Psoas muscle (tissue), 8 donors: ENCODE results near the gene FBXW9. TPM values are rescaled to one million over a fixed set of nuclear protein-coding genes. Genes with fewer than 3 reads are reported as not detected.

ENCODE experiments used
- ATAC-seq, 4 donors: fragments of 200-7000 bp; cut with Tn5 transposase; one replicate each; pipeline ENCODE4 v1.9.1; 2020; ENCODE audit warnings: moderate library complexity in 3 of 4, mild to moderate bottlenecking in 2 of 4
- DNase-seq, 2 donors: peaks; one replicate each; pipeline ENCODE4 v3.0.0-alpha.2; 2020
- H3K27ac ChIP-seq: fragments of 200-600 bp; one replicate; pipeline ENCODE4 v1.8.0; 2022
- H3K27me3 ChIP-seq, 3 donors: fragments of 200-600 bp in 1 of 3; one replicate each; pipeline versions ENCODE4 v1.6.1 to v1.8.0; 2013 to 2022; ENCODE audit warnings: low read length in 2 of 3, mild to moderate bottlenecking in 2 of 3, moderate library complexity in 1 of 3; ENCODE audit not compliant: insufficient read depth in 3 of 3
- H3K36me3 ChIP-seq, 2 donors: fragments of 200-600 bp in 1 of 2; one replicate each; pipeline versions ENCODE4 v1.6.1 to v1.8.0; 2013 to 2022; ENCODE audit warnings: low read depth in 1 of 2, mild to moderate bottlenecking in 1 of 2, moderate library complexity in 1 of 2; ENCODE audit not compliant: insufficient read depth in 1 of 2
- H3K4me1 ChIP-seq: fragments of 200-600 bp; one replicate; pipeline ENCODE4 v1.8.0; 2022
- H3K4me3 ChIP-seq: fragments of 200-600 bp; one replicate; pipeline ENCODE4 v1.8.0; 2022; ENCODE audit warnings: mild to moderate bottlenecking
- H3K9me3 ChIP-seq: fragments of 200-600 bp; one replicate; pipeline ENCODE4 v1.8.0; 2022
- WGBS, 3 donors: extraction: QIAGEN DNeasy Blood & Tissue Kit; methylation state at CpG; one replicate each; pipeline versions ENCODE4 v1.1.6 to v1.1.7; 2013; 5-methylcytosine and 5-hydroxymethylcytosine counted together
- intact Hi-C, 2 donors: fragments of 100-400 bp; cut with DNase I; formaldehyde crosslinking; loops; one replicate each; pipeline versions ENCODE4 v1.11.0 to v1.14.2; 2022
- polyA plus RNA-seq, 3 donors: library from polyadenylated mRNA; stranded (reverse); fragments of 200-250 nt; gene quantifications; one replicate each; pipeline ENCODE4 v1.2.3, GENCODE V29; 2013
- total RNA-seq, 4 donors: library from RNA; stranded (reverse); fragmentation: NEBNext Ultra II Directional in 2 of 4; extraction: Animal tissue kit (Norgen Biotek cat#: 25700) in 2 of 4; gene quantifications; one replicate each; pipeline versions ENCODE4 v1.2.1 to v1.2.4, GENCODE V29; 2021 to 2023
- TF ChIP-seq, protein P1 (sequence below): fragments of 200-600 bp; IDR thresholded peaks from one replicate; pipeline ENCODE4 v1.8.0; 2022; ENCODE audit warnings: antibody characterized with exemption
- donor health status: healthy with polysubstance abuse.
- donor health status: DM: no; HTN: no; CAD: no; lungs with moderate emphysema.
- donor health status: Bipolar disorder and iron deficiency.
- donor health status: healthy.
- donor health status: DM: yes; HTN: yes; CAD: no.
- donor health status: DM: no; HTN: no; CAD: no.
- donor health status: DM: no; HTN: no; CAD: no.
- donor health status: DM: yes; HTN: yes; CAD: no.

FBXW9 gene
- total and polyA plus RNA-seq, 7 donors: 1.2 to 9.2 (median 2.2) TPM

DNA sequence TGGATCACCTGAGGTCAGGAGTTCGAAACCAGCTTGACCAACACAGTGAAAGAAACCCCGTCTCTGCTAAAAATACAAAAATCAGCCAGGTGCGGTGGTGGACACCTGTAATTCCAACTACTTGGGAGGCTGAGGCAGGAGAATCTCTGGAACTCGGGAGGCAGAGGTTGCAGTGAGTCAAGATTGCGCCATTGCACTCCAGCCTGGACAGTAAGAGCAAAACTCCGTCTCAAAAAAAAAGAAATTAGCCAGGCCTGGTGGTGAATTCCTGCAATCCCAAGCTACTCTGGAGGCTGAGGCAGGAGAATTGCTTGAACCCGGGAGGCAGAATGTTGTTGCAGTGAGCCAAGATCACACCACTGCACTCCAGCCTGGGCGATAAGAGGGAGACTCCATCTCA, 12.2 kb upstream of the FBXW9 start:
- intact Hi-C loops: no loop called here
- DNase-seq (no peak), ATAC-seq (no peak)
- no peaks in the 10 kb centered on the region for H3K27me3 ChIP-seq
- 93 to 97% (median 95%) methylated on average over 8 of the region's 8 CpGs for WGBS, 3 donors
- H3K4me3 ChIP-seq: no peak overlapping the region
- H3K4me1 ChIP-seq: no peaks in the 10 kb centered on the region
- no peak overlapping the region for H3K27ac ChIP-seq
- no peaks in the 10 kb centered on the region for H3K9me3 ChIP-seq
- TF ChIP-seq, protein P1, sequence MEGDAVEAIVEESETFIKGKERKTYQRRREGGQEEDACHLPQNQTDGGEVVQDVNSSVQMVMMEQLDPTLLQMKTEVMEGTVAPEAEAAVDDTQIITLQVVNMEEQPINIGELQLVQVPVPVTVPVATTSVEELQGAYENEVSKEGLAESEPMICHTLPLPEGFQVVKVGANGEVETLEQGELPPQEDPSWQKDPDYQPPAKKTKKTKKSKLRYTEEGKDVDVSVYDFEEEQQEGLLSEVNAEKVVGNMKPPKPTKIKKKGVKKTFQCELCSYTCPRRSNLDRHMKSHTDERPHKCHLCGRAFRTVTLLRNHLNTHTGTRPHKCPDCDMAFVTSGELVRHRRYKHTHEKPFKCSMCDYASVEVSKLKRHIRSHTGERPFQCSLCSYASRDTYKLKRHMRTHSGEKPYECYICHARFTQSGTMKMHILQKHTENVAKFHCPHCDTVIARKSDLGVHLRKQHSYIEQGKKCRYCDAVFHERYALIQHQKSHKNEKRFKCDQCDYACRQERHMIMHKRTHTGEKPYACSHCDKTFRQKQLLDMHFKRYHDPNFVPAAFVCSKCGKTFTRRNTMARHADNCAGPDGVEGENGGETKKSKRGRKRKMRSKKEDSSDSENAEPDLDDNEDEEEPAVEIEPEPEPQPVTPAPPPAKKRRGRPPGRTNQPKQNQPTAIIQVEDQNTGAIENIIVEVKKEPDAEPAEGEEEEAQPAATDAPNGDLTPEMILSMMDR: no peak
- peaks cover 13 to 97% of the 10 kb centered on the region in 2 donors for H3K36me3 ChIP-seq

- TF ChIP-seq, protein P1: no peak
- no peak for DNase-seq
- no peak overlapping the region for H3K4me3 ChIP-seq
- H3K27me3 ChIP-seq: no peaks in the 10 kb centered on the region
- 90 to 92% (median 91%) methylated on average over 13 of the region's 13 CpGs for WGBS, 3 donors
- no peak overlapping the region for H3K27ac ChIP-seq
- peaks cover 13 to 100% of the 10 kb centered on the region in 2 donors for H3K36me3 ChIP-seq
- H3K9me3 ChIP-seq: no peaks in the 10 kb centered on the region
- intact Hi-C loops: no loop called here
- no peak for ATAC-seq
- H3K4me1 ChIP-seq: no peaks in the 10 kb centered on the region
Observed at GRCh38 chr19:12706332-12706718, 9.9 kb upstream of the FBXW9 start.

DNA sequence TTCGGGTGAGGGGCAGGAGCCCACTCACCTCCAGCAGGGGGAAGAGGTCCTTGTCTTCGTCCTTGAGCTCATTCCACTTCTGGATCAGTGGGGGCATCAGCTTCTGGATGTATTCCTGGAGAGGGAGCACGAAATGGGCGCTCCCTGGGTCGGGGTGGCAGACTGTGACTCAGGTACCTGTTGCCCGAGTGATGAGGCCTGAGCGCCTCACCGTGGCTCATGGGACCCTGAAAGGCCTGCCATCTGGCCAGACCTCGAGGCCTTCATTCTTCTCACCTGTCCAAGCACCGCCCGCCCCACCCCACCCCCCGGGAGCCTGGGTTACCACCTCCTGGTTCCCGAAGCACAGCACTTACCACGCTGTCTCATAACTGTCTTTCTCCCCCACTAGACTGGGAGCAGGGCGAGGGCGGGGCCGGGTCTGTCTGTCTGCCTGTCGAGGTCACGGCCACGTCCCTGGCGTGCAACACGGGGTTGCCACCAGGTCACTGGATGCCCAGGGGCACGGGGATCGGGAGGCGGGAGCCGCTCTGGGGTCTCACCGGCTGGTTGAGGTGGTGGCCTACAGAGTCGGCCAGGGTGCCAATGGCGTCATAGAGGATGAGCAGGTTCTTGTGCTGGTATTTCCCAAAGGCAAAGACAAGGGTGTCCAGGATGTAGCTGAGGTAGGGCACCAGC, 9.4 kb upstream of the FBXW9 start:
- Histone ChIP-seq H3K27me3 (no peaks in the 10 kb centered on the region), H3K27ac (no peak overlapping the region), H3K36me3 (peaks cover 17 to 100% of the 10 kb centered on the region in 2 donors), H3K4me1 (no peaks in the 10 kb centered on the region), H3K4me3 (no peak overlapping the region), H3K9me3 (no peaks in the 10 kb centered on the region)
- DNase-seq (no peak), ATAC-seq (no peak)
- TF ChIP-seq, protein P1: no peak
- intact Hi-C loops: no loop called here
- WGBS, 3 donors: 89 to 93% (median 92%) methylated on average over 26 to 29 of the region's 29 CpGs

DNA sequence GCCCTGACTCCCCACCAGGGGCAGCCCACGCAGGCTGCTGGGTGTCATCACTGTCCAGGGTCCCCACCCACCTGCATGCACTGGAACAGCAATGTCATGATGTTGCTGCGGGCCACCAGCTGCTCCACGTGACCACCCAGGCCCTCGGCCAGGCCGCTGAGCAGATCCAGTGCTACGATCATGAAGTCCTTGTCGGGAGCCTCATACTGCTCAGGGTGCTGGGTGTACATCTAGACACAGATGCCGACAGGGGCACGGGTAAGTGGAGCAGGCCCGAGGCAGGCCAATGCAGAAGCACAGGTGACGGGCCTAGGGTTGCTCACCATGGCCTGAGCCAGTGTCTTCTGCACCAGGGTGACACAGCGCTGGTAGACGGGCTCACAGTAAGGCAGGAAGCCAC, 8.7 kb upstream of the FBXW9 start:
- no peak for DNase-seq
- TF ChIP-seq, protein P1: no peak
- H3K36me3 ChIP-seq: peaks cover 16 to 100% of the 10 kb centered on the region in 2 donors
- no peak overlapping the region for H3K4me3 ChIP-seq
- 87 to 94% (median 89%) methylated on average over 13 of the region's 13 CpGs for WGBS, 3 donors
- no peak overlapping the region for H3K27ac ChIP-seq
- H3K4me1 ChIP-seq: no peaks in the 10 kb centered on the region
- H3K27me3 ChIP-seq: no peaks in the 10 kb centered on the region
- H3K9me3 ChIP-seq: no peaks in the 10 kb centered on the region
- intact Hi-C loops: no loop called here
- peak in 1 of 4 donors; percentile 9 for ATAC-seq

- Histone ChIP-seq H3K4me3 (no peak overlapping the region), H3K9me3 (no peaks in the 10 kb centered on the region), H3K27me3 (no peaks in the 10 kb centered on the region), H3K36me3 (peaks cover 12 to 99% of the 10 kb centered on the region in 2 donors), H3K27ac (no peak overlapping the region), H3K4me1 (no peaks in the 10 kb centered on the region)
- DNase-seq (no peak), ATAC-seq (peak in 2 of 4 donors; percentile 35 to 48)
- TF ChIP-seq, protein P1: no peak
- WGBS, 3 donors: 60 to 63% (median 60%) methylated on average over 9 of the region's 9 CpGs
- intact Hi-C loops: no loop called here
Observed at GRCh38 chr19:12703046-12703445, 6.6 kb upstream of the FBXW9 start.
